ENCODE measurements around the gene NR3C2. TPM values are rescaled to one million over a fixed set of nuclear protein-coding genes. Genes with fewer than 3 reads are reported as not detected.

NR3C2 gene
- polyA plus RNA-seq, 1 experiment, result 0.14 TPM

DNA sequence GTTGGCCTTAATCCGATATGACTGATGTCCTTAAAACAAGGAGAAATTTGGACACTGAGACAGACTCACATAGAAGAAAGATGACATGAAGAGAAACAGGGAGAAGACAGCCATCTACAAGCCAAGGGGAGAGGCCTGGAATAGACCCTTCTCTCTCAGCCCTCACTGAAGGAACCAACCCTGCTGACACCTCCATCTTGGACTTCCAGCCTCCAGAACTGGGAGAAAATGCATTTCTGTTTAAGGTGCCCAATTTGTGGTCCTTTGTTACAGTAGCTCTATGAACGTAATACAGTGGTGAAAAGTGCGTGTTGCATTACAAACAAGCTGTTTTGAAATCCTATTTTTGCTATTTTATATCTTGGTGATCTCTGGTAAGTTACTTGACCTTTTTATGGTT, 366.8 kb downstream of the NR3C2 start:
- Histone ChIP-seq H3K27ac (ENCODE audit: low read depth, low read length) (no peak overlapping the region), H3K27me3 (ENCODE audit: control insufficient read depth, insufficient read depth, low read length) (no peaks in the 10 kb centered on the region), H3K9me3 (ENCODE audit: control insufficient read depth, insufficient read depth, low read length) (peaks cover 29% of the 10 kb centered on the region), H3K4me3 (ENCODE audit: low read depth, low read length) (no peak overlapping the region)
- DNase-seq (ENCODE audit: low read depth, low spot score), result no peak
- no peak for TF ChIP-seq CTCF (IDR thresholded peaks at IDR 0.05; ENCODE audit: low read depth, low read length)
- POLR2A ChIA-PET, result no interaction called here
- CTCF ChIA-PET, result no interaction called here

DNA sequence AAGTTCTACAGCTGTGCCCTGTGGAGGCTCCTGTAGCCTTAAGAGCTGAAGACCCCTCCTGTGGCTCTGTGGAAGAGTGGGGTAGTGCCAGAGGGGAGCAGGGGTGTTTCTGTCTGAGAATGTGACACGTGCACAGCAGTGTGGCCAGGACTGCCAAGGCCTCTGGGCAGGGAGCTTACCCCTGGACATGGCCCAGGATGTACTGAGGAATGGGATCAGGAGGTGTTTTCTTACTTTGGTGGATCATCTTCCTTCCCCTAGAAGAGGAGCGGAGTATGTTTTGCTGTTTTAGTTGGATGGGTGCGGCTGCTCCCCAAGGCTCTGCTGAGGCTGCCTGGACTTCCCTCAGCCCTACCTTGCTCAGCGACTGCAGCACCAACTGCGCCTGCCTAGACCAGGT, 367.8 kb downstream of the NR3C2 start:
- no peak for DNase-seq (ENCODE audit: low read depth, low spot score)
- no peak overlapping the region for H3K27ac ChIP-seq (ENCODE audit: low read depth, low read length)
- no peak for TF ChIP-seq CTCF (IDR thresholded peaks at IDR 0.05; ENCODE audit: low read depth, low read length)
- no peak overlapping the region for H3K4me3 ChIP-seq (ENCODE audit: low read depth, low read length)
- peaks cover 29% of the 10 kb centered on the region for H3K9me3 ChIP-seq (ENCODE audit: control insufficient read depth, insufficient read depth, low read length)
- ChIA-PET POLR2A (no interaction called here), CTCF (no interaction called here)
- no peaks in the 10 kb centered on the region for H3K27me3 ChIP-seq (ENCODE audit: control insufficient read depth, insufficient read depth, low read length)

DNA sequence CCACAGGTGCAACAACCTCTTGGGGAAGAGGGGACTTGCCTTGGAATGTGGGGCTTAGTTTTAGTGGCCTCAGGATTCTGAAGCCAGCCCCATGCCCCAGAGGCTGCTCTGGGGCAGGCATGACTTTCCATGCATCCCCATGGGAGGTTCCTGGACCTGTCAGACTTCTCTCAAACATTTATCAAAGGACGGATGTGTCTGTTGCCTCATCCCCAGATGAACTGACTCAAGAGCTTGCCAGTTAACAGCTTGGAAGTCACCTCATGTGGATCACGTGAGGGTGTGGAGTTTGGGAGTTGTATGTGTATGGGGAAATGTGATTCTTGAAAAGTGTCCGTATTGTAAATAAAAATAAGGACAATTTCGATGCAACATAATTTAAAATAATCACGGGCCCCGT, 368.9 kb downstream of the NR3C2 start:
- H3K27ac ChIP-seq (ENCODE audit: low read depth, low read length), result no peak overlapping the region
- DNase-seq (ENCODE audit: low read depth, low spot score), result no peak
- POLR2A ChIA-PET, result no interaction called here
- CTCF ChIA-PET, result interaction anchor here (0.6 kb wide), 1 partner anchor 115 kb away, joined by 4 read pairs; no protein-coding TSS in a partner anchor
- H3K4me3 ChIP-seq (ENCODE audit: low read depth, low read length), result no peak overlapping the region
- H3K27me3 ChIP-seq (ENCODE audit: control insufficient read depth, insufficient read depth, low read length), result no peaks in the 10 kb centered on the region
- TF ChIP-seq CTCF (IDR thresholded peaks at IDR 0.05; ENCODE audit: low read depth, low read length), result no peak
- peaks cover 29% of the 10 kb centered on the region for H3K9me3 ChIP-seq (ENCODE audit: control insufficient read depth, insufficient read depth, low read length)

GRCh38 chr4:148072789-148073188, 369.4 kb downstream of the NR3C2 start:
- no peak overlapping the region for H3K27ac ChIP-seq (ENCODE audit: low read depth, low read length)
- DNase-seq (ENCODE audit: low read depth, low spot score), result no peak
- H3K27me3 ChIP-seq (ENCODE audit: control insufficient read depth, insufficient read depth, low read length), result no peaks in the 10 kb centered on the region
- H3K9me3 ChIP-seq (ENCODE audit: control insufficient read depth, insufficient read depth, low read length), result peaks cover 29% of the 10 kb centered on the region
- H3K4me3 ChIP-seq (ENCODE audit: low read depth, low read length), result no peak overlapping the region
- POLR2A ChIA-PET, result no interaction called here
- CTCF ChIA-PET, result no interaction called here
- no peak for TF ChIP-seq CTCF (IDR thresholded peaks at IDR 0.05; ENCODE audit: low read depth, low read length)

DNA sequence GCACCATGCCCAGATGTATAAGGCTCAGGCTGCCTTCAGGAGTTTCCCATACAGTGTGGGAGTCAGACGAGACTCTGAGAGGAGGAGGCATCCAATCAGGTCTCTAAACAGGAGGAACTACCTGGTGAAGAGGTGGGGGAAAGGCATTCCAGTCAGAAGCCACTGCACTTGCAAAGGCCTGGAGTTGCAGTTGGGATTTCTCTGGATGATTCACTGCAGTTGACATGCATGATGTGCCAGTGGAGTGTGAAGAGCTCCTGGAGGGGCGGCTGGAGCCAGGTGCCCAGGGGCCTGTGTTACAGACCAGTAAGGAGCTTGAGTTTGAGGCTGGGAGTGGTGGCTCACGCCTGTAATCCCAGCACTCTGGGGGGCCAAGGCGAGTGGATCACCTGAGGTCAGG, 371.2 kb downstream of the NR3C2 start:
- ChIA-PET CTCF (no interaction called here), POLR2A (no interaction called here)
- no peaks in the 10 kb centered on the region for H3K27me3 ChIP-seq (ENCODE audit: control insufficient read depth, insufficient read depth, low read length)

More for the DNA sequence above, 371.2 kb downstream of the NR3C2 start:
- no peak overlapping the region for H3K4me3 ChIP-seq (ENCODE audit: low read depth, low read length)
- peaks cover 19% of the 10 kb centered on the region for H3K9me3 ChIP-seq (ENCODE audit: control insufficient read depth, insufficient read depth, low read length)
- H3K27ac ChIP-seq (ENCODE audit: low read depth, low read length), result no peak overlapping the region
- no peak for TF ChIP-seq CTCF (IDR thresholded peaks at IDR 0.05; ENCODE audit: low read depth, low read length)
- DNase-seq (ENCODE audit: low read depth, low spot score), result no peak

Measured in AG04450 (cell line).